Endodermal cell (in vitro differentiated cells): ENCODE data around the gene MTUS2. TPM values are rescaled to one million over a fixed set of nuclear protein-coding genes. Genes with fewer than 3 reads are reported as not detected.

ENCODE experiments used
- DNase-seq: peaks from one replicate; pipeline ENCODE4 v3.0.0-alpha.2; 2017
- H3K27ac ChIP-seq: 2 replicates; pipeline ENCODE4 v1.5.1; 2013; ENCODE audit warnings: mild to moderate bottlenecking, low read depth, low read length, moderate library complexity
- H3K27me3 ChIP-seq: 2 replicates; pipeline ENCODE4 v1.6.1; 2013; ENCODE audit warnings: mild to moderate bottlenecking, low read length, moderate library complexity; ENCODE audit not compliant: insufficient read depth, control insufficient read depth, poor library complexity, severe bottlenecking
- H3K36me3 ChIP-seq: 2 replicates; pipeline ENCODE4 v1.7.0; 2013; ENCODE audit warnings: mild to moderate bottlenecking, low read length, moderate library complexity; ENCODE audit not compliant: control insufficient read depth, insufficient read depth
- H3K4me1 ChIP-seq: one replicate; pipeline ENCODE4 v1.7.0; 2013; ENCODE audit warnings: low read length; ENCODE audit not compliant: control insufficient read depth, insufficient read depth
- H3K4me3 ChIP-seq: 2 replicates; pipeline ENCODE4 v1.5.1; 2013; ENCODE audit warnings: mild to moderate bottlenecking, low read length, moderate library complexity
- H3K9ac ChIP-seq: 2 replicates; pipeline ENCODE4 v1.6.1; 2013; ENCODE audit warnings: mild to moderate bottlenecking, low read length, moderate library complexity; ENCODE audit not compliant: poor library complexity, severe bottlenecking; ENCODE audit errors: extremely low read depth
- H3K9me3 ChIP-seq: 2 replicates; pipeline ENCODE4 v1.6.1; 2013; ENCODE audit warnings: mild to moderate bottlenecking, low read length, moderate library complexity; ENCODE audit not compliant: control insufficient read depth
- H3K27ac Mint-ChIP-seq: 2 replicates; pipeline ENCODE4 v1.8.0; 2020; ENCODE audit warnings: mixed read lengths
- H3K27me3 Mint-ChIP-seq: 2 replicates; pipeline ENCODE4 v1.8.0; 2021; ENCODE audit warnings: mild to moderate bottlenecking, mixed read lengths; ENCODE audit not compliant: insufficient read depth
- H3K36me3 Mint-ChIP-seq: 2 replicates; pipeline ENCODE4 v1.8.0; 2020; ENCODE audit warnings: low read depth, mixed read lengths
- H3K4me1 Mint-ChIP-seq: 2 replicates; pipeline ENCODE4 v1.8.0; 2020; ENCODE audit warnings: mixed read lengths
- H3K4me3 Mint-ChIP-seq: 2 replicates; pipeline ENCODE4 v1.8.0; 2020; ENCODE audit warnings: mild to moderate bottlenecking, moderate library complexity, mixed read lengths
- H3K9me3 Mint-ChIP-seq: 2 replicates; pipeline ENCODE4 v1.8.0; 2020; ENCODE audit warnings: mild to moderate bottlenecking, mixed read lengths
- WGBS, 2 experiments: methylation state at CpG; one replicate each; pipeline versions ENCODE4 v1.1.5 to v1.1.7; 2013; ENCODE audit warnings: missing lambda C conversion rate in 2 of 2, mixed read lengths in 1 of 2; ENCODE audit not compliant: insufficient coverage in 1 of 2, insufficient read length in 1 of 2; 5-methylcytosine and 5-hydroxymethylcytosine counted together
- total RNA-seq, 2 donors: library from RNA; stranded (reverse); fragmentation: NEBNext Ultra II Directional in 1 of 2; extraction: Animal tissue kit (Norgen Biotek cat#: 25700) in 1 of 2; gene quantifications; 2 replicates in 1 of 2; 3 replicates in 1 of 2; pipeline ENCODE4 v1.2.1, GENCODE V29; 2021
- TF ChIP-seq, protein P1 (sequence below): fragments of 200-600 bp; sonication (generic); conservative IDR thresholded peaks from 2 replicates; pipeline ENCODE4 v1.5.0; 2021; ENCODE audit warnings: antibody characterized with exemption, mild to moderate bottlenecking

Gene MTUS2
- total RNA-seq, 2 donors from 2014 or later, result 1.2 to 1.3 TPM

DNA sequence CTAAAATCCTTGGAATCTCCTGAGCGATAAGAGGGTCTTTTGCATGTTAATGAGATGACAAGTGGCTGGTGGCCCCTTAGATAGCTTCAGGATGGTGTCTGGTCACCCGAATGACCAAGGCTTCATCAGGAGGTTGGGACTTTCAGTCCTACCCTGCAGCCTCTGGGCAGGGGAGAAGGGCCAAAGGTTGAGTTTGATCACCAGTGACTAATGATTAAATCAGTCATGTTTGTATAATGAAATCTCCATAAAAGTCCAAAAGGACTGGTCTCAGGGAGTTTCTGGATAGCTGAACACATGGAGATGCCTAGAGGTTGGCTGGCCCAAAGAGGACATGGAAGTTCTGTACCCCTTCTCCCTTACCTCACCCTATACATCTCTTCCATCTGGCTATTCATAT lies 316.2 kb downstream of the MTUS2 start:
- H3K36me3 Mint-ChIP-seq, result no peaks in the 10 kb centered on the region
- no peak overlapping the region for H3K4me3 Mint-ChIP-seq
- TF ChIP-seq, protein P1, sequence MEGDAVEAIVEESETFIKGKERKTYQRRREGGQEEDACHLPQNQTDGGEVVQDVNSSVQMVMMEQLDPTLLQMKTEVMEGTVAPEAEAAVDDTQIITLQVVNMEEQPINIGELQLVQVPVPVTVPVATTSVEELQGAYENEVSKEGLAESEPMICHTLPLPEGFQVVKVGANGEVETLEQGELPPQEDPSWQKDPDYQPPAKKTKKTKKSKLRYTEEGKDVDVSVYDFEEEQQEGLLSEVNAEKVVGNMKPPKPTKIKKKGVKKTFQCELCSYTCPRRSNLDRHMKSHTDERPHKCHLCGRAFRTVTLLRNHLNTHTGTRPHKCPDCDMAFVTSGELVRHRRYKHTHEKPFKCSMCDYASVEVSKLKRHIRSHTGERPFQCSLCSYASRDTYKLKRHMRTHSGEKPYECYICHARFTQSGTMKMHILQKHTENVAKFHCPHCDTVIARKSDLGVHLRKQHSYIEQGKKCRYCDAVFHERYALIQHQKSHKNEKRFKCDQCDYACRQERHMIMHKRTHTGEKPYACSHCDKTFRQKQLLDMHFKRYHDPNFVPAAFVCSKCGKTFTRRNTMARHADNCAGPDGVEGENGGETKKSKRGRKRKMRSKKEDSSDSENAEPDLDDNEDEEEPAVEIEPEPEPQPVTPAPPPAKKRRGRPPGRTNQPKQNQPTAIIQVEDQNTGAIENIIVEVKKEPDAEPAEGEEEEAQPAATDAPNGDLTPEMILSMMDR, result no peak
- H3K27me3 ChIP-seq, result no peaks in the 10 kb centered on the region
- no peak overlapping the region for H3K27ac ChIP-seq
- no peaks in the 10 kb centered on the region for H3K27me3 Mint-ChIP-seq
- peaks cover 39% of the 10 kb centered on the region for H3K9me3 ChIP-seq
- peaks cover 14% of the 10 kb centered on the region for H3K9me3 Mint-ChIP-seq
- no peaks in the 10 kb centered on the region for H3K4me1 Mint-ChIP-seq
- no peak overlapping the region for H3K4me3 ChIP-seq
- H3K36me3 ChIP-seq, result no peaks in the 10 kb centered on the region
- H3K9ac ChIP-seq, result no peak overlapping the region
- no peaks in the 10 kb centered on the region for H3K4me1 ChIP-seq
- no peak overlapping the region for H3K27ac Mint-ChIP-seq
- DNase-seq, result no peak
- 78% methylated on average over 2 of the region's 2 CpGs; no CpG with 5 or more reads in 1 of the 2 experiments for WGBS, 2 experiments

DNA sequence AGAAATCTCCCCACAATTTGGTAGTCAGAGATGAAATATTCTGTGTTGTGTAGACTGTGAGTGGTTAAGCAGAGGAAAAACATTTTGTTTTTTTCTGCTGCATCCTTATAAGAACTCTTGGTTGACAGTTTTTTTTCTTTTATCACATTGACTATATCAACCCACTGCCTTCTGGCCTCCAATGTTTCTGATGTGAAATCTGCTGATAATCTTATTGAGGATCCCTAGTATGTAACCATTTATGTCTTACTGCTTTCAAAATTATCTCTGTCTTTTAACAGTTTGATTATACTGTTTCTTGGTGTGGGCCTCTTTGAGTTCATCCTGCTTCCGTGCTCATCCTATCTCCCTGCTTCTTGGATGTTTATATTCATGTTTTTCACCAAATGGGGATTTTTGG lies 316.9 kb downstream of the MTUS2 start:
- Mint-ChIP-seq H3K4me1 (no peaks in the 10 kb centered on the region), H3K27me3 (no peaks in the 10 kb centered on the region), H3K27ac (no peak overlapping the region), H3K4me3 (no peak overlapping the region), H3K36me3 (no peaks in the 10 kb centered on the region), H3K9me3 (peaks cover 14% of the 10 kb centered on the region)
- Histone ChIP-seq H3K27ac (no peak overlapping the region), H3K27me3 (no peaks in the 10 kb centered on the region), H3K9ac (no peak overlapping the region), H3K36me3 (no peaks in the 10 kb centered on the region), H3K4me1 (no peaks in the 10 kb centered on the region), H3K9me3 (peaks cover 38% of the 10 kb centered on the region), H3K4me3 (no peak overlapping the region)
- 100% methylated on average over 1 of the region's 1 CpG; no CpG with 5 or more reads in 1 of the 2 experiments for WGBS, 2 experiments
- no peak for DNase-seq
- TF ChIP-seq, protein P1, result no peak

DNA sequence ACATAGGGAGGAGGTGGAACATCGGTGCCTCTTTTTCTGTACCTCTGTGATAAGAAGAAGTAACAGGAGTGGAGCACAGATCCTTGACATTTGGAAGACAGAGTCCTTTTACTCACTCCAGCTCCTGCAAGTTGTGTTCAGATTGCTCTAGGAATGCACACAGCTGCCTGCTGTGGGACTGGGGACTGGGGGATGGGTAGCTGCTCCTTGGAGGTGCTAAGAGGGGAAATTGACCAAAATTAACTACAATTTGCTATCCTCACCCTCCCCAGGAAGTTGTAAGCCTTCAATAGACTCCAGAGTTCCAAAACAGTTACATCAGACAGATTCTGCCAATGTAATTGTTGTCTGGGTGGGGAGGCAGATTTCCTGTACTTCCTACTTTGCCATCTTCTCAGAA lies 317.9 kb downstream of the MTUS2 start:
- H3K9me3 ChIP-seq, result peaks cover 32% of the 10 kb centered on the region
- Mint-ChIP-seq H3K4me1 (no peaks in the 10 kb centered on the region), H3K27ac (no peak overlapping the region), H3K4me3 (no peak overlapping the region), H3K27me3 (no peaks in the 10 kb centered on the region), H3K36me3 (no peaks in the 10 kb centered on the region), H3K9me3 (peaks cover 14% of the 10 kb centered on the region)
- H3K27ac ChIP-seq, result no peak overlapping the region
- no peaks in the 10 kb centered on the region for H3K36me3 ChIP-seq
- no peaks in the 10 kb centered on the region for H3K27me3 ChIP-seq
- no peaks in the 10 kb centered on the region for H3K4me1 ChIP-seq
- DNase-seq, result no peak
- TF ChIP-seq, protein P1, result no peak
- H3K4me3 ChIP-seq, result peak overlapping the region; percentile 47
- WGBS, 2 experiments, result 21 to 29% methylated on average over 1 of the region's 1 CpG
- no peak overlapping the region for H3K9ac ChIP-seq
